GM23338 (cell line): ENCODE data around the gene GARS1. TPM values are rescaled to one million over a fixed set of nuclear protein-coding genes. Genes with fewer than 3 reads are reported as not detected.

ENCODE experiments used
- ATAC-seq: fragments of 200-7000 bp; cut with Tn5 transposase; 3 replicates; pipeline ENCODE4 v1.9.1; 2020
- DNase-seq: peaks from one replicate; pipeline ENCODE4 v3.0.0-alpha.2; 2015; ENCODE audit warnings: low spot score
- H2AFZ ChIP-seq: fragments of 200-600 bp; sonication (generic); 2 replicates; pipeline ENCODE4 v1.8.0; 2016; ENCODE audit warnings: antibody characterized with exemption, mild to moderate bottlenecking, moderate library complexity
- H3F3A ChIP-seq: fragments of 200-600 bp; sonication (generic); replicated peaks from 2 replicates; pipeline ENCODE4 v1.8.0; 2017; ENCODE audit warnings: antibody characterized with exemption, mixed run types, low read depth
- H3K27ac ChIP-seq: fragments of 200-600 bp; sonication (generic); 2 replicates; pipeline ENCODE4 v1.6.1; 2016; ENCODE audit warnings: low read depth
- H3K27me3 ChIP-seq: fragments of 200-600 bp; sonication (generic); 2 replicates; pipeline ENCODE4 v1.8.0; 2016; ENCODE audit warnings: mild to moderate bottlenecking, mixed run types, moderate library complexity; ENCODE audit not compliant: insufficient read depth
- H3K36me3 ChIP-seq: fragments of 200-600 bp; sonication (generic); 2 replicates; pipeline ENCODE4 v1.8.0; 2016; ENCODE audit warnings: mild to moderate bottlenecking; ENCODE audit not compliant: insufficient read depth
- H3K4me1 ChIP-seq: fragments of 200-600 bp; sonication (generic); 2 replicates; pipeline ENCODE4 v1.8.0; 2016; ENCODE audit warnings: mild to moderate bottlenecking, moderate library complexity; ENCODE audit not compliant: insufficient read depth
- H3K4me2 ChIP-seq: fragments of 200-600 bp; sonication (generic); 2 replicates; pipeline ENCODE4 v1.7.1; 2017; ENCODE audit warnings: mixed run types
- H3K4me3 ChIP-seq: fragments of 200-600 bp; sonication (generic); 2 replicates; pipeline ENCODE4 v1.6.1; 2016; ENCODE audit warnings: mixed run types
- H3K79me2 ChIP-seq: fragments of 200-600 bp; sonication (generic); replicated peaks from 2 replicates; pipeline ENCODE4 v1.8.0; 2017; ENCODE audit warnings: mild to moderate bottlenecking; ENCODE audit not compliant: insufficient read depth
- H3K9me2 ChIP-seq: fragments of 200-600 bp; sonication (generic); 2 replicates; pipeline ENCODE4 v1.8.0; 2017; ENCODE audit not compliant: insufficient read depth
- H4K20me1 ChIP-seq: fragments of 200-600 bp; sonication (generic); replicated peaks from 2 replicates; pipeline ENCODE4 v1.8.0; 2017; ENCODE audit warnings: mild to moderate bottlenecking; ENCODE audit not compliant: insufficient read depth
- H3K27ac Mint-ChIP-seq: 2 replicates; pipeline ENCODE4 v1.8.0; 2020; ENCODE audit warnings: inconsistent platforms, mild to moderate bottlenecking, moderate library complexity, mixed read lengths
- H3K27me3 Mint-ChIP-seq: 3 replicates; pipeline ENCODE4 v1.8.0; 2022; ENCODE audit warnings: low read depth, mild to moderate bottlenecking, moderate library complexity, mixed read lengths, inconsistent platforms; ENCODE audit not compliant: insufficient read depth, poor library complexity
- H3K36me3 Mint-ChIP-seq: 3 replicates; pipeline ENCODE4 v1.8.0; 2021; ENCODE audit warnings: low read depth, mild to moderate bottlenecking, inconsistent platforms, moderate library complexity, mixed read lengths
- H3K4me1 Mint-ChIP-seq: 3 replicates; pipeline ENCODE4 v1.8.0; 2020; ENCODE audit warnings: mild to moderate bottlenecking, inconsistent platforms, mixed read lengths
- H3K4me3 Mint-ChIP-seq: 3 replicates; pipeline ENCODE4 v1.8.0; 2021; ENCODE audit warnings: moderate library complexity, mild to moderate bottlenecking, inconsistent platforms, mixed read lengths
- H3K9me3 Mint-ChIP-seq: 3 replicates; pipeline ENCODE4 v1.8.0; 2020; ENCODE audit warnings: moderate library complexity, mild to moderate bottlenecking, inconsistent platforms, mixed read lengths
- CREB1 ChIP-seq: fragments of 250-450 bp; sonication (Bioruptor Pico); IDR thresholded peaks from 2 replicates; pipeline ENCODE4 v1.5.0; 2020; ENCODE audit warnings: low read depth, mild to moderate bottlenecking, moderate library complexity
- EZH2 ChIP-seq: fragments of 200-600 bp; sonication (generic); IDR thresholded peaks from one replicate; pipeline ENCODE4 v1.8.0; 2017; ENCODE audit warnings: antibody characterized with exemption, mild to moderate bottlenecking, low read depth; ENCODE audit not compliant: unreplicated experiment
- EZH2phosphoT487 ChIP-seq: fragments of 200-600 bp; sonication (generic); IDR thresholded peaks from one replicate; pipeline ENCODE4 v1.8.1; 2018; ENCODE audit warnings: antibody characterized with exemption; ENCODE audit not compliant: unreplicated experiment
- JUNB ChIP-seq: IDR thresholded peaks from one replicate; pipeline ENCODE4 v1.6.1; 2016; ENCODE audit warnings: antibody characterized with exemption; ENCODE audit not compliant: unreplicated experiment
- NANOG ChIP-seq: IDR thresholded peaks from 2 replicates; pipeline ENCODE4 v1.6.1; 2016; ENCODE audit warnings: antibody characterized with exemption, borderline replicate concordance
- POLR2AphosphoS5 ChIP-seq: IDR thresholded peaks from 2 replicates; pipeline ENCODE4 v1.6.1; 2016; ENCODE audit warnings: antibody characterized with exemption, low read depth
- STAT1 ChIP-seq: IDR thresholded peaks from one replicate; pipeline ENCODE4 v1.6.1; 2016; ENCODE audit warnings: antibody characterized with exemption; ENCODE audit not compliant: unreplicated experiment
- ZNF114 ChIP-seq: fragments of 250-450 bp; sonication (Bioruptor Pico); IDR thresholded peaks from 2 replicates; pipeline ENCODE4 v1.5.0; 2020; ENCODE audit warnings: mild to moderate bottlenecking, moderate library complexity
- ZNF331 ChIP-seq: fragments of 250-450 bp; sonication (Bioruptor Pico); IDR thresholded peaks from 2 replicates; pipeline ENCODE4 v1.5.0; 2020; ENCODE audit warnings: low read depth, mild to moderate bottlenecking, moderate library complexity
- polyA plus RNA-seq: library from polyadenylated mRNA; unstranded; fragments of >200 nt; fragmentation: Nextera tagmentation; extraction: Ambion mirVana; gene quantifications from 2 replicates; pipeline ENCODE4 v1.2.1, GENCODE V29; 2016
- total RNA-seq: library from RNA; depleted of rRNA; stranded (reverse); fragments of >200 nt; shearing (Covaris generic); gene quantifications from 2 replicates; pipeline ENCODE4 v1.2.3, GENCODE V29; 2014
- TF ChIP-seq, protein P1 (sequence below): fragments of 250-450 bp; sonication (Bioruptor Pico); IDR thresholded peaks from 2 replicates; pipeline ENCODE4 v1.5.0; 2020; ENCODE audit warnings: mild to moderate bottlenecking, moderate library complexity
- TF ChIP-seq, protein P2 (sequence below), 2 experiments: fragments of 200-600 bp in 1 of 2; sonication (generic) in 1 of 2; conservative IDR thresholded peaks; 2 replicates each; pipeline versions ENCODE4 v1.5.1 to v1.6.1; 2016 to 2017; ENCODE audit warnings: antibody characterized with exemption in 2 of 2, low read depth in 2 of 2, mild to moderate bottlenecking in 2 of 2, moderate library complexity in 1 of 2
- TF ChIP-seq, protein P3 (sequence below): IDR thresholded peaks from one replicate; pipeline ENCODE4 v1.6.1; 2018; ENCODE audit warnings: antibody characterized with exemption; ENCODE audit not compliant: unreplicated experiment
- TF ChIP-seq, protein P4 (sequence below): IDR thresholded peaks from 2 replicates; pipeline ENCODE4 v1.6.1; 2016; ENCODE audit warnings: antibody characterized with exemption

Gene GARS1
- total and polyA plus RNA-seq, 2 experiments from 2014 or later: 207 to 241 TPM

DNA sequence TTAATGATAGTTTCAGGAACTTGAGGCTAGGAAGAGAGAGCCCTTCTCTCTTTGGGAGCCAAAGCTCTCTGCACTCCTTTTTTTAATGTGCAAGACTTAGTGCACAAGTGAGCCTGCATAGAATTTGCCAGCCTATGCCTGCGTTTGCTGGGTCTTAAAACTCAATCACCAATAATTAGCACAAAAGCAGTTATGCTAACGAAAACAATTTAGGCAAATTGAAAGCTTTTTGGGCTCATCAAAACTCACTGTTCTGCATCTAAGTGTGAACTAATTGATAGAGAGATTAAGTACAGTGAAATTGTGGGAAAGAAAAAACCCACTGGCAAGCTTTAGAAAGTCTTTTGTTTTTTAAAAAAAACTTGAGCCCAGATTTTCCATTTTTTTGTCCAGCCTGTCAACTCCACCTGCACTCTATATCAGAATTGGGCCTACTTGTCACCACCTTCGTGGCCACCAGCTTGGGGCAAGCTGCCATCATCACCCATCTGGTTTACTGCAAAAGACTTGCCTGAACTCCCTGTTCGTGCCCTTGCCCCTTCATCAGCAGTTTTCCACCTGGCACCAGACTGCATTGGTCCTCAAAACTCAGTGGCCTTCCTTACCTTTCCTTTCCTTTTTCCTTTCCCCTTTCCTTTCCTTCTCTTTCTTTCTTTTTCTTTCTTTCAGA is 49.7 kb downstream of the GARS1 start:
- peaks cover 8% of the 10 kb centered on the region for H3K27me3 Mint-ChIP-seq
- H3K27ac Mint-ChIP-seq: no peak overlapping the region
- H2AFZ ChIP-seq: no peak overlapping the region
- H3K36me3 ChIP-seq: no peaks in the 10 kb centered on the region
- no peak for ATAC-seq
- H3K27me3 ChIP-seq: no peaks in the 10 kb centered on the region
- H3F3A ChIP-seq: no peaks in the 10 kb centered on the region; the same call in 1 of the 2 replicates
- H3K4me3 ChIP-seq: peak overlapping the region; percentile 56; the same call in 1 of the 2 replicates
- H3K4me1 ChIP-seq: peaks cover 13% of the 10 kb centered on the region
- H3K79me2 ChIP-seq: peaks cover 6% of the 10 kb centered on the region; the same call in 1 of the 2 replicates
- H3K36me3 Mint-ChIP-seq: peaks cover 34% of the 10 kb centered on the region
- H3K9me2 ChIP-seq: 0 out of 2 replicates have a peak, but pooled peaks cover 6% of the 10 kb centered on the region
- H3K9me3 Mint-ChIP-seq: no peaks in the 10 kb centered on the region
- no peak overlapping the region for H3K4me3 Mint-ChIP-seq
- H3K4me2 ChIP-seq: peak overlapping the region; percentile 84; the same call in 1 of the 2 replicates
- DNase-seq: no peak
- H3K4me1 Mint-ChIP-seq: peaks cover 17% of the 10 kb centered on the region; the same call in 2 of the 3 replicates
- H4K20me1 ChIP-seq: no peaks in the 10 kb centered on the region; the same call in 1 of the 2 replicates
- TF ChIP-seq JUNB: no peak
- TF ChIP-seq, protein P1, sequence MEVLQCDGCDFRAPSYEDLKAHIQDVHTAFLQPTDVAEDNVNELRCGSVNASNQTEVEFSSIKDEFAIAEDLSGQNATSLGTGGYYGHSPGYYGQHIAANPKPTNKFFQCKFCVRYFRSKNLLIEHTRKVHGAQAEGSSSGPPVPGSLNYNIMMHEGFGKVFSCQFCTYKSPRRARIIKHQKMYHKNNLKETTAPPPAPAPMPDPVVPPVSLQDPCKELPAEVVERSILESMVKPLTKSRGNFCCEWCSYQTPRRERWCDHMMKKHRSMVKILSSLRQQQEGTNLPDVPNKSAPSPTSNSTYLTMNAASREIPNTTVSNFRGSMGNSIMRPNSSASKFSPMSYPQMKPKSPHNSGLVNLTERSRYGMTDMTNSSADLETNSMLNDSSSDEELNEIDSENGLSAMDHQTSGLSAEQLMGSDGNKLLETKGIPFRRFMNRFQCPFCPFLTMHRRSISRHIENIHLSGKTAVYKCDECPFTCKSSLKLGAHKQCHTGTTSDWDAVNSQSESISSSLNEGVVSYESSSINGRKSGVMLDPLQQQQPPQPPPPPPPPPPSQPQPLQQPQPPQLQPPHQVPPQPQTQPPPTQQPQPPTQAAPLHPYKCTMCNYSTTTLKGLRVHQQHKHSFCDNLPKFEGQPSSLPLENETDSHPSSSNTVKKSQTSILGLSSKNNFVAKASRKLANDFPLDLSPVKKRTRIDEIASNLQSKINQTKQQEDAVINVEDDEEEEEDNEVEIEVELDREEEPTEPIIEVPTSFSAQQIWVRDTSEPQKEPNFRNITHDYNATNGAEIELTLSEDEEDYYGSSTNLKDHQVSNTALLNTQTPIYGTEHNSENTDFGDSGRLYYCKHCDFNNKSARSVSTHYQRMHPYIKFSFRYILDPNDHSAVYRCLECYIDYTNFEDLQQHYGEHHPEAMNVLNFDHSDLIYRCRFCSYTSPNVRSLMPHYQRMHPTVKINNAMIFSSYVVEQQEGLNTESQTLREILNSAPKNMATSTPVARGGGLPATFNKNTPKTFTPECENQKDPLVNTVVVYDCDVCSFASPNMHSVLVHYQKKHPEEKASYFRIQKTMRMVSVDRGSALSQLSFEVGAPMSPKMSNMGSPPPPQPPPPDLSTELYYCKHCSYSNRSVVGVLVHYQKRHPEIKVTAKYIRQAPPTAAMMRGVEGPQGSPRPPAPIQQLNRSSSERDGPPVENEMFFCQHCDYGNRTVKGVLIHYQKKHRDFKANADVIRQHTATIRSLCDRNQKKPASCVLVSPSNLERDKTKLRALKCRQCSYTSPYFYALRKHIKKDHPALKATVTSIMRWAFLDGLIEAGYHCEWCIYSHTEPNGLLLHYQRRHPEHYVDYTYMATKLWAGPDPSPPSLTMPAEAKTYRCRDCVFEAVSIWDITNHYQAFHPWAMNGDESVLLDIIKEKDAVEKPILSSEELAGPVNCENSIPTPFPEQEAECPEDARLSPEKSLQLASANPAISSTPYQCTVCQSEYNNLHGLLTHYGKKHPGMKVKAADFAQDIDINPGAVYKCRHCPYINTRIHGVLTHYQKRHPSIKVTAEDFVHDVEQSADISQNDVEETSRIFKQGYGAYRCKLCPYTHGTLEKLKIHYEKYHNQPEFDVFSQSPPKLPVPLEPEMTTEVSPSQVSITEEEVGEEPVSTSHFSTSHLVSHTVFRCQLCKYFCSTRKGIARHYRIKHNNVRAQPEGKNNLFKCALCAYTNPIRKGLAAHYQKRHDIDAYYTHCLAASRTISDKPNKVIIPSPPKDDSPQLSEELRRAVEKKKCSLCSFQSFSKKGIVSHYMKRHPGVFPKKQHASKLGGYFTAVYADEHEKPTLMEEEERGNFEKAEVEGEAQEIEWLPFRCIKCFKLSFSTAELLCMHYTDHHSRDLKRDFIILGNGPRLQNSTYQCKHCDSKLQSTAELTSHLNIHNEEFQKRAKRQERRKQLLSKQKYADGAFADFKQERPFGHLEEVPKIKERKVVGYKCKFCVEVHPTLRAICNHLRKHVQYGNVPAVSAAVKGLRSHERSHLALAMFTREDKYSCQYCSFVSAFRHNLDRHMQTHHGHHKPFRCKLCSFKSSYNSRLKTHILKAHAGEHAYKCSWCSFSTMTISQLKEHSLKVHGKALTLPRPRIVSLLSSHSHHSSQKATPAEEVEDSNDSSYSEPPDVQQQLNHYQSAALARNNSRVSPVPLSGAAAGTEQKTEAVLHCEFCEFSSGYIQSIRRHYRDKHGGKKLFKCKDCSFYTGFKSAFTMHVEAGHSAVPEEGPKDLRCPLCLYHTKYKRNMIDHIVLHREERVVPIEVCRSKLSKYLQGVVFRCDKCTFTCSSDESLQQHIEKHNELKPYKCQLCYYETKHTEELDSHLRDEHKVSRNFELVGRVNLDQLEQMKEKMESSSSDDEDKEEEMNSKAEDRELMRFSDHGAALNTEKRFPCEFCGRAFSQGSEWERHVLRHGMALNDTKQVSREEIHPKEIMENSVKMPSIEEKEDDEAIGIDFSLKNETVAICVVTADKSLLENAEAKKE (CRISPR knock-in tag): no peak
- no peak for TF ChIP-seq CREB1 (CRISPR knock-in tag)
- no peak for TF ChIP-seq ZNF331 (CRISPR knock-in tag)
- TF ChIP-seq, protein P2, sequence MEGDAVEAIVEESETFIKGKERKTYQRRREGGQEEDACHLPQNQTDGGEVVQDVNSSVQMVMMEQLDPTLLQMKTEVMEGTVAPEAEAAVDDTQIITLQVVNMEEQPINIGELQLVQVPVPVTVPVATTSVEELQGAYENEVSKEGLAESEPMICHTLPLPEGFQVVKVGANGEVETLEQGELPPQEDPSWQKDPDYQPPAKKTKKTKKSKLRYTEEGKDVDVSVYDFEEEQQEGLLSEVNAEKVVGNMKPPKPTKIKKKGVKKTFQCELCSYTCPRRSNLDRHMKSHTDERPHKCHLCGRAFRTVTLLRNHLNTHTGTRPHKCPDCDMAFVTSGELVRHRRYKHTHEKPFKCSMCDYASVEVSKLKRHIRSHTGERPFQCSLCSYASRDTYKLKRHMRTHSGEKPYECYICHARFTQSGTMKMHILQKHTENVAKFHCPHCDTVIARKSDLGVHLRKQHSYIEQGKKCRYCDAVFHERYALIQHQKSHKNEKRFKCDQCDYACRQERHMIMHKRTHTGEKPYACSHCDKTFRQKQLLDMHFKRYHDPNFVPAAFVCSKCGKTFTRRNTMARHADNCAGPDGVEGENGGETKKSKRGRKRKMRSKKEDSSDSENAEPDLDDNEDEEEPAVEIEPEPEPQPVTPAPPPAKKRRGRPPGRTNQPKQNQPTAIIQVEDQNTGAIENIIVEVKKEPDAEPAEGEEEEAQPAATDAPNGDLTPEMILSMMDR (conservative IDR thresholded peaks at IDR 0.05; ENCODE audit: low read depth in 2 of 2): no peak
- no peak for TF ChIP-seq EZH2
- no peak for TF ChIP-seq ZNF114 (CRISPR knock-in tag)
- TF ChIP-seq NANOG: no peak
- no peak for TF ChIP-seq STAT1
- no peak for TF ChIP-seq POLR2AphosphoS5
- TF ChIP-seq EZH2phosphoT487: no peak
- TF ChIP-seq, protein P3, sequence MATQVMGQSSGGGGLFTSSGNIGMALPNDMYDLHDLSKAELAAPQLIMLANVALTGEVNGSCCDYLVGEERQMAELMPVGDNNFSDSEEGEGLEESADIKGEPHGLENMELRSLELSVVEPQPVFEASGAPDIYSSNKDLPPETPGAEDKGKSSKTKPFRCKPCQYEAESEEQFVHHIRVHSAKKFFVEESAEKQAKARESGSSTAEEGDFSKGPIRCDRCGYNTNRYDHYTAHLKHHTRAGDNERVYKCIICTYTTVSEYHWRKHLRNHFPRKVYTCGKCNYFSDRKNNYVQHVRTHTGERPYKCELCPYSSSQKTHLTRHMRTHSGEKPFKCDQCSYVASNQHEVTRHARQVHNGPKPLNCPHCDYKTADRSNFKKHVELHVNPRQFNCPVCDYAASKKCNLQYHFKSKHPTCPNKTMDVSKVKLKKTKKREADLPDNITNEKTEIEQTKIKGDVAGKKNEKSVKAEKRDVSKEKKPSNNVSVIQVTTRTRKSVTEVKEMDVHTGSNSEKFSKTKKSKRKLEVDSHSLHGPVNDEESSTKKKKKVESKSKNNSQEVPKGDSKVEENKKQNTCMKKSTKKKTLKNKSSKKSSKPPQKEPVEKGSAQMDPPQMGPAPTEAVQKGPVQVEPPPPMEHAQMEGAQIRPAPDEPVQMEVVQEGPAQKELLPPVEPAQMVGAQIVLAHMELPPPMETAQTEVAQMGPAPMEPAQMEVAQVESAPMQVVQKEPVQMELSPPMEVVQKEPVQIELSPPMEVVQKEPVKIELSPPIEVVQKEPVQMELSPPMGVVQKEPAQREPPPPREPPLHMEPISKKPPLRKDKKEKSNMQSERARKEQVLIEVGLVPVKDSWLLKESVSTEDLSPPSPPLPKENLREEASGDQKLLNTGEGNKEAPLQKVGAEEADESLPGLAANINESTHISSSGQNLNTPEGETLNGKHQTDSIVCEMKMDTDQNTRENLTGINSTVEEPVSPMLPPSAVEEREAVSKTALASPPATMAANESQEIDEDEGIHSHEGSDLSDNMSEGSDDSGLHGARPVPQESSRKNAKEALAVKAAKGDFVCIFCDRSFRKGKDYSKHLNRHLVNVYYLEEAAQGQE: no peak
- TF ChIP-seq, protein P4, sequence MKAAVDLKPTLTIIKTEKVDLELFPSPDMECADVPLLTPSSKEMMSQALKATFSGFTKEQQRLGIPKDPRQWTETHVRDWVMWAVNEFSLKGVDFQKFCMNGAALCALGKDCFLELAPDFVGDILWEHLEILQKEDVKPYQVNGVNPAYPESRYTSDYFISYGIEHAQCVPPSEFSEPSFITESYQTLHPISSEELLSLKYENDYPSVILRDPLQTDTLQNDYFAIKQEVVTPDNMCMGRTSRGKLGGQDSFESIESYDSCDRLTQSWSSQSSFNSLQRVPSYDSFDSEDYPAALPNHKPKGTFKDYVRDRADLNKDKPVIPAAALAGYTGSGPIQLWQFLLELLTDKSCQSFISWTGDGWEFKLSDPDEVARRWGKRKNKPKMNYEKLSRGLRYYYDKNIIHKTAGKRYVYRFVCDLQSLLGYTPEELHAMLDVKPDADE: no peak
- H3K27ac ChIP-seq: 0 out of 2 replicates have a peak overlapping the region, but pooled peaks have one; percentile 32
